Spleen (tissue), 11 donors: Measurements from ENCODE around the gene COL1A2. TPM values are rescaled to one million over a fixed set of nuclear protein-coding genes. Genes with fewer than 3 reads are reported as not detected.

Source experiments
- DNase-seq: peaks from one replicate; pipeline ENCODE4 v3.0.0-alpha.2; 2020
- H3K27ac ChIP-seq, 8 donors: fragments of 200-600 bp; sonication (generic) in 7 of 8; 1 replicate in 4 of 8; 2 replicates in 4 of 8; pipeline versions ENCODE4 v1.5.0 to v1.8.0; 2016 to 2021; ENCODE audit warnings: inconsistent platforms in 4 of 8, mild to moderate bottlenecking in 4 of 8, moderate library complexity in 1 of 8
- H3K27me3 ChIP-seq, 7 donors: fragments of 200-600 bp; sonication (generic) in 6 of 7; replicated peaks in 1 of 7; 1 replicate in 4 of 7; 2 replicates in 3 of 7; pipeline versions ENCODE4 v1.5.0 to v1.8.0; 2016 to 2021; ENCODE audit warnings: inconsistent platforms in 3 of 7, mild to moderate bottlenecking in 1 of 7
- H3K36me3 ChIP-seq, 6 donors: fragments of 200-600 bp; sonication (generic) in 5 of 6; 1 replicate in 4 of 6; 2 replicates in 2 of 6; pipeline versions ENCODE4 v1.5.0 to v1.8.0; 2016 to 2021; ENCODE audit warnings: inconsistent platforms in 2 of 6
- H3K4me1 ChIP-seq, 6 donors: fragments of 200-600 bp; sonication (generic) in 5 of 6; 1 replicate in 3 of 6; 2 replicates in 3 of 6; pipeline versions ENCODE4 v1.5.0 to v1.8.0; 2016 to 2021; ENCODE audit warnings: inconsistent platforms in 3 of 6
- H3K4me3 ChIP-seq, 8 donors: fragments of 200-600 bp; sonication (generic) in 7 of 8; 1 replicate in 4 of 8; 2 replicates in 4 of 8; pipeline versions ENCODE4 v1.5.0 to v1.8.0; 2016 to 2021; ENCODE audit warnings: inconsistent platforms in 4 of 8, mild to moderate bottlenecking in 4 of 8, moderate library complexity in 2 of 8
- H3K9me3 ChIP-seq, 8 donors: fragments of 200-600 bp; sonication (generic) in 7 of 8; 1 replicate in 4 of 8; 2 replicates in 4 of 8; pipeline versions ENCODE4 v1.5.0 to v1.8.0; 2016 to 2021; ENCODE audit warnings: inconsistent platforms in 4 of 8
- CTCF ChIP-seq, 11 experiments: fragments of 200-600 bp in 7 of 11; fragments of 450-650 bp in 4 of 11; sonication (generic) in 4 of 11; IDR thresholded peaks in 8 of 11; conservative IDR thresholded peaks in 3 of 11; 1 replicate in 7 of 11; 2 replicates in 4 of 11; pipeline versions ENCODE4 v1.4.0 to v1.8.0; 2016 to 2021; ENCODE audit warnings: antibody characterized with exemption in 11 of 11, inconsistent platforms in 4 of 11, mild to moderate bottlenecking in 1 of 11
- POLR2A ChIP-seq, 3 donors: fragments of 450-650 bp; IDR thresholded peaks; one replicate each; pipeline ENCODE4 v1.5.1; 2017; ENCODE audit warnings: antibody characterized with exemption in 3 of 3, mild to moderate bottlenecking in 1 of 3
- POLR2AphosphoS5 ChIP-seq, 3 donors: sonication (generic); formaldehyde crosslinking; IDR thresholded peaks; one replicate each; pipeline ENCODE4 v1.5.1; 2017; ENCODE audit warnings: antibody characterized with exemption in 3 of 3
- WGBS, 5 donors: extraction: QIAGEN DNeasy Blood & Tissue Kit in 3 of 5; methylation state at CpG; one replicate each; pipeline versions ENCODE4 v1.1.5 to v1.1.7; 2013 to 2018; 5-methylcytosine and 5-hydroxymethylcytosine counted together
- intact Hi-C: fragments of 100-400 bp; cut with DNase I; formaldehyde crosslinking; loops from one replicate; pipeline ENCODE4 v1.15.0; 2023; ENCODE audit warnings: low total_unique reads
- polyA plus RNA-seq, 3 donors: library from polyadenylated mRNA; stranded (reverse); fragments of 200-250 nt; gene quantifications; one replicate each; pipeline ENCODE4 v1.2.1, GENCODE V29; 2013
- total RNA-seq, 7 donors: library from RNA; depleted of rRNA in 3 of 7; stranded (reverse); fragments of >200 nt in 3 of 7; fragmentation: NEBNext Ultra II Directional in 4 of 7; extraction: Animal tissue kit (Norgen Biotek cat#: 25700) in 4 of 7; gene quantifications; one replicate each; pipeline versions ENCODE4 v1.1.0 to v1.2.1, GENCODE V29; 2016 to 2021
- donor health status: healthy with polysubstance abuse.
- donor health status: DM: no; HTN: no; CAD: no; lungs with moderate emphysema.
- donor health status: DM: no; HTN: no; CAD: no.
- donor health status: Bipolar disorder and iron deficiency.
- donor health status: healthy.
- donor health status: DM: no; HTN: no; CAD: no.
- donor health status: DM: yes; HTN: yes; CAD: no.

The COL1A2 gene
- total and polyA plus RNA-seq, 10 donors = 39.7 to 228 (median 116) TPM

DNA sequence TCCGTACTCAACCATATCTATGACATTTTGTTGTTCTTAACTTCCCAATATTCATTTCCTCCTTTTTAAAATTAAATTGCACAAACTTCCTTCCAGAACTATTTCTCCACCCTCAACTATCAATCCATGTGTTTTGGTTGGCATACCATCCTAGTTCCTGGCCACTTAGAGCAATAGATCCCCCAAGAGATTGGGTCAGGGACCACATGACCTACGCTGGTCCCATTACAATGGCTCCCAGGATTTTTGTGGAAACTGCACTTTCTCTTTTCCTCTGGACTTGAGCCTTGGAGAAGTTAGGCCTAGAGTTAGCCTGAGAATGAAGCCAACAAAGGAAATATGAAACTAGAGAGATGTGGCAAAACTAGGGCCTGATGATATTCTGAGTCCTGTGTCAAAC, 59.2 kb downstream of the COL1A2 start:
- 51 to 65% (median 62%) methylated on average over 2 of the region's 2 CpGs for WGBS, 5 donors
- Histone ChIP-seq H3K27me3 (no peaks in the 10 kb centered on the region), H3K9me3 (no peaks in the 10 kb centered on the region), H3K27ac (no peak overlapping the region), H3K4me1 (peaks cover 0 to 3% (median 0%) of the 10 kb centered on the region in 6 donors), H3K4me3 (no peak overlapping the region), H3K36me3 (no peaks in the 10 kb centered on the region)
- no peak for DNase-seq
- intact Hi-C loops = loop anchor here (5.0 to 10.0 kb wide), 3 partner anchors 741 to 1023 kb away; no protein-coding TSS in a partner anchor
- no peak for TF ChIP-seq CTCF (IDR thresholded peaks at IDR 0.05 in 8 of 11, conservative IDR thresholded peaks at IDR 0.05 in 3 of 11)

DNA sequence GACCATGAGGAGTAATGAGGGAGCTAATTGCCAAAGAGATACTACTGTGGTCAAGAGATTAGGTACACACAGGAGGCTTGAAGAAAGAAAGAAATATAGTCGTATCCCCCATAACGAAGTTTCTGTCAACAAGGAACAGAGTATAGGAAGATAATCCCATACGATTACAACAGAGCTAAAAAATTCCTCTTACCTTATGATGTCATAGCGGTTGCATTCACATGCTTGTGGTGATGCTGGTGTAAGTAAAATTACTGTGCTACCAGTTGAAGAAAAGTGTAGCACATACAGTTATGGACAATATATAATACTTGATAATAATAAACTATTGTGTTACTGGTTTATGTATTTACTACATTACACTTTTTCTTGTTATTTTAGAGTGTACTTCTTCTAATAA, 63.3 kb downstream of the COL1A2 start:
- Histone ChIP-seq H3K27ac (no peak overlapping the region), H3K4me3 (no peak overlapping the region), H3K9me3 (no peaks in the 10 kb centered on the region), H3K27me3 (no peaks in the 10 kb centered on the region), H3K36me3 (no peaks in the 10 kb centered on the region), H3K4me1 (no peaks in the 10 kb centered on the region)
- WGBS, 5 donors = 92 to 96% (median 95%) methylated on average over 4 of the region's 4 CpGs
- intact Hi-C loops = loop anchor here (10.0 kb wide), 1 partner anchor 737 kb away; no protein-coding TSS in a partner anchor
- no peak for TF ChIP-seq POLR2AphosphoS5 (IDR thresholded peaks at IDR 0.05)
- TF ChIP-seq CTCF (IDR thresholded peaks at IDR 0.05 in 8 of 11, conservative IDR thresholded peaks at IDR 0.05 in 3 of 11) = no peak
- no peak for TF ChIP-seq POLR2A (IDR thresholded peaks at IDR 0.05)
- no peak for DNase-seq

- Histone ChIP-seq H3K27me3 (no peaks in the 10 kb centered on the region), H3K4me3 (no peak overlapping the region), H3K9me3 (peaks cover 0 to 13% (median 7%) of the 10 kb centered on the region in 8 donors), H3K4me1 (no peaks in the 10 kb centered on the region), H3K36me3 (no peaks in the 10 kb centered on the region), H3K27ac (no peak overlapping the region)
- no peak for DNase-seq
- WGBS, 5 donors = 53 to 79% (median 63%) methylated on average over 1 of the region's 1 CpG
- intact Hi-C loops = no loop called here
- no peak for TF ChIP-seq CTCF (IDR thresholded peaks at IDR 0.05 in 8 of 11, conservative IDR thresholded peaks at IDR 0.05 in 3 of 11)
- TF ChIP-seq POLR2AphosphoS5 (IDR thresholded peaks at IDR 0.05) = no peak
- no peak for TF ChIP-seq POLR2A (IDR thresholded peaks at IDR 0.05)
Measured at GRCh38 chr7:94466516-94466915, 71.8 kb downstream of the COL1A2 start.

DNA sequence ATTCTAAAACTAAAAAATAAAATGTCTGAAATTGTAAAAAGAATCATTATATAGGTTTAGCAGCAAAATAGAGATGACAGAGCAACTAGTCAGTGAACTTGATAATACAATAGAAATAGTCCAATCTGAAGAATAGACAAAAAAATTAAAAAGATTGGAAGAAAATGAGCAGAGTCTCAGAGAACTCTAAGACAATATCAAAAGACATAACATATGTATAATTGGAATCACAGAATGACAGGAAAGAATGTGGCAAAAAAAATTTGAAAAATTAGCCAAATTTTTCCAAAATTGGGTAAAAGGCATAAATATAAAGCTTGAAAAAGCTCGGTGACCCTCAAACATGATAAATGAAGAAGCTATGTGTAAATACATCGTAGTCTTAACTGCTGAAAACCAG, 76.9 kb downstream of the COL1A2 start:
- Histone ChIP-seq H3K36me3 (no peaks in the 10 kb centered on the region), H3K9me3 (peaks cover 0 to 24% (median 14%) of the 10 kb centered on the region in 8 donors), H3K27ac (no peak overlapping the region), H3K4me3 (no peak overlapping the region), H3K4me1 (no peaks in the 10 kb centered on the region), H3K27me3 (no peaks in the 10 kb centered on the region)
- DNase-seq = no peak
- 84 to 93% (median 86%) methylated on average over 2 of the region's 2 CpGs for WGBS, 5 donors
- TF ChIP-seq POLR2A (IDR thresholded peaks at IDR 0.05) = no peak
- TF ChIP-seq CTCF (IDR thresholded peaks at IDR 0.05 in 8 of 11, conservative IDR thresholded peaks at IDR 0.05 in 3 of 11) = no peak
- no peak for TF ChIP-seq POLR2AphosphoS5 (IDR thresholded peaks at IDR 0.05)
- intact Hi-C loops = no loop called here
